GM18517 (cell line): ENCODE measurements around the gene F2RL2.
A peak's percentile ranks its signal among the peaks of the same experiment; 100 is the strongest.

Source experiments
- ATAC-seq: cut with Tn5 transposase; IDR thresholded peaks from one replicate; pipeline ENCODE4 v1.9.1; 2021; ENCODE audit warnings: mild to moderate bottlenecking, moderate library complexity; ENCODE audit not compliant: unreplicated experiment

F2RL2 gene

GRCh38 chr5:76585783-76586217 is 37.4 kb downstream of the F2RL2 start:
- ATAC-seq, result no peak

GRCh38 chr5:76583163-76584047 is 39.8 kb downstream of the F2RL2 start:
- no peak for ATAC-seq

- peak; percentile 85 for ATAC-seq
These were observed 40.7 kb downstream of the F2RL2 start for GRCh38 chr5:76582230-76583162.

GRCh38 chr5:76580981-76581380 is 42.2 kb downstream of the F2RL2 start:
- no peak for ATAC-seq

GRCh38 chr5:76579166-76579937 is 43.9 kb downstream of the F2RL2 start:
- ATAC-seq, result no peak

GRCh38 chr5:76576996-76577395 is 46.2 kb downstream of the F2RL2 start:
- no peak for ATAC-seq

GRCh38 chr5:76576450-76576849 is 46.8 kb downstream of the F2RL2 start:
- ATAC-seq, result no peak

- ATAC-seq, result no peak
These were observed 51.6 kb downstream of the F2RL2 start for GRCh38 chr5:76571559-76571958.

- ATAC-seq, result no peak
These were observed 53.0 kb downstream of the F2RL2 start for GRCh38 chr5:76570153-76570552.
